NCI-H2107 treated with DMSO at 0.1 percent for 48 hours (cell line): ENCODE data around the gene KHDC1.
"Not testable (repeated sequence)": the region's sequence is repeated elsewhere in the genome, so short reads cannot be mapped to it uniquely, and the experiment has no call there.

ENCODE experiments used
- DNase-seq: peaks from one replicate; lab custom pipeline; 2025; ENCODE audit not compliant: unreplicated experiment; lab: John Stamatoyannopoulos, UW

KHDC1 gene

GRCh38 chr6:73252703-73253102 is 10.3 kb downstream of the KHDC1 start:
- no peak for DNase-seq

- no peak for DNase-seq
These were observed 13.0 kb downstream of the KHDC1 start for GRCh38 chr6:73250016-73250415.

GRCh38 chr6:73248192-73248903 is 14.6 kb downstream of the KHDC1 start:
- no peak for DNase-seq

GRCh38 chr6:73242001-73242400 is 21.0 kb downstream of the KHDC1 start:
- no peak for DNase-seq

- DNase-seq = no peak
These were observed 22.3 kb downstream of the KHDC1 start for GRCh38 chr6:73240730-73241129.

GRCh38 chr6:73236144-73236750 is 26.7 kb downstream of the KHDC1 start:
- DNase-seq = no peak

GRCh38 chr6:73234733-73235132 is 28.3 kb downstream of the KHDC1 start:
- no peak for DNase-seq

- DNase-seq = not testable (repeated sequence)
These were observed 29.0 kb downstream of the KHDC1 start for GRCh38 chr6:73233971-73234370.

GRCh38 chr6:73233048-73233447 is 29.9 kb downstream of the KHDC1 start:
- DNase-seq = no peak

- DNase-seq = no peak
These were observed 31.0 kb downstream of the KHDC1 start for GRCh38 chr6:73231986-73232391.

- DNase-seq = no peak
These were observed 35.3 kb downstream of the KHDC1 start for GRCh38 chr6:73227606-73228255.

GRCh38 chr6:73225396-73225795 is 37.6 kb downstream of the KHDC1 start, which contains the start of gene KHDC1L:
KHDC1L (minus strand) TSS chr6:73225496; CDS start chr6:73225408, 88 bp downstream.
- DNase-seq = no peak

GRCh38 chr6:73216859-73217258 is 46.1 kb downstream of the KHDC1 start:
- DNase-seq = no peak

- no peak for DNase-seq
These were observed 53.9 kb downstream of the KHDC1 start for GRCh38 chr6:73209117-73209516.

GRCh38 chr6:73207221-73207837 is 55.7 kb downstream of the KHDC1 start:
- DNase-seq = no peak

- no peak for DNase-seq
These were observed 58.7 kb downstream of the KHDC1 start for GRCh38 chr6:73204252-73204651.

- no peak for DNase-seq
These were observed 59.9 kb downstream of the KHDC1 start for GRCh38 chr6:73203098-73203497.

GRCh38 chr6:73200735-73201134 is 62.3 kb downstream of the KHDC1 start:
- no peak for DNase-seq

- DNase-seq = no peak
These were observed 62.7 kb downstream of the KHDC1 start for GRCh38 chr6:73200247-73200646.

- DNase-seq = no peak
These were observed 68.3 kb downstream of the KHDC1 start for GRCh38 chr6:73194744-73195143.

GRCh38 chr6:73193302-73193701 is 69.7 kb downstream of the KHDC1 start:
- DNase-seq = not testable (repeated sequence)
